GM21381 (cell line): ENCODE measurements around the gene HOXC5.
A peak's percentile ranks its signal among the peaks of the same experiment; 100 is the strongest.

Experiments
- ATAC-seq: cut with Tn5 transposase; IDR thresholded peaks from one replicate; pipeline ENCODE4 v1.9.1; 2021; ENCODE audit warnings: mild to moderate bottlenecking, moderate library complexity; ENCODE audit not compliant: unreplicated experiment

HOXC5 gene

GRCh38 chr12:54045401-54045800 is 12.6 kb downstream of the HOXC5 start:
- ATAC-seq: no peak

GRCh38 chr12:54045868-54046521 is 13.1 kb downstream of the HOXC5 start:
- no peak for ATAC-seq

DNA sequence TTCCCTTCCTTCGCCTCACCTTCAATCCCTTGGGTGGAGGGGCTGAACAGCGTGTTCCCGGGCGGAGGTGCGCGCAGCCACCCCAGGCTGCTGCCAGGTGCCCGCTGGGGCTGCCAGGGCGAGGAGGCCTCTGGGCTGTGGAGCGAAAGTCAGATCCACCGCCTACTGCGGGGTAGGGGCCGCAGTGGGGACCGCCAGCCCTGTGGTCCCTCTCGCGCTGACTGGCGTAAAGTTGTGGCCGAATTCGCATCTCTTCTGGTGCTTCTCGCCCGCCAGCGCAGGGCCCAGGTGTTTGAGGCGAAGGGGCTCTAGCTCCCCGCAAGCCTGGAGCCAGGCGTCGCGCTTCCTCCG is 13.9 kb downstream of the HOXC5 start:
- no peak for ATAC-seq

GRCh38 chr12:54047160-54047963 is 14.5 kb downstream of the HOXC5 start:
- ATAC-seq: no peak

- ATAC-seq: no peak
These were observed 15.1 kb downstream of the HOXC5 start for GRCh38 chr12:54047964-54048303.

- no peak for ATAC-seq
These were observed 15.7 kb downstream of the HOXC5 start for GRCh38 chr12:54048406-54049093.

DNA sequence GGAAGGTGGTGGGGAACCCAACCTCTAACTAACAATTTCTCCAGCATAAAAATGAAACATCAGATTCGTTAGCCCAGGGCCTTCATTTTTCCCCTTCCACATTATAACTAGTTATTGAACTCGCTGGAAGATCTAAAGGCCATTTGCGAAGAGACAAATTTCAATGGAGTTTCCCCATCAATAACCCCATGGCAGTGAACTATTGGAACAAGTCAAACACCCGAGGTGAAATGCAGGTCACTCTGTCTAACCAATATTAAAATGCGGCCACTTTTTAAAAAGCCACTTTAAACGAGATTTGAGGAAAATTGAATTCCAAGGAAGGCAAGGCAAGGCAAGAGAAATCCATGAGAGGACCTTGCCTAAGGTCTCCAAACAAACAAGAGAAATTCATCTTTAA is 16.3 kb downstream of the HOXC5 start:
- no peak for ATAC-seq

GRCh38 chr12:54050482-54050810 is 17.6 kb downstream of the HOXC5 start:
- ATAC-seq: no peak

- no peak for ATAC-seq
These were observed 18.4 kb downstream of the HOXC5 start for GRCh38 chr12:54051026-54051842.

GRCh38 chr12:54051874-54052437 is 19.1 kb downstream of the HOXC5 start:
- no peak for ATAC-seq

DNA sequence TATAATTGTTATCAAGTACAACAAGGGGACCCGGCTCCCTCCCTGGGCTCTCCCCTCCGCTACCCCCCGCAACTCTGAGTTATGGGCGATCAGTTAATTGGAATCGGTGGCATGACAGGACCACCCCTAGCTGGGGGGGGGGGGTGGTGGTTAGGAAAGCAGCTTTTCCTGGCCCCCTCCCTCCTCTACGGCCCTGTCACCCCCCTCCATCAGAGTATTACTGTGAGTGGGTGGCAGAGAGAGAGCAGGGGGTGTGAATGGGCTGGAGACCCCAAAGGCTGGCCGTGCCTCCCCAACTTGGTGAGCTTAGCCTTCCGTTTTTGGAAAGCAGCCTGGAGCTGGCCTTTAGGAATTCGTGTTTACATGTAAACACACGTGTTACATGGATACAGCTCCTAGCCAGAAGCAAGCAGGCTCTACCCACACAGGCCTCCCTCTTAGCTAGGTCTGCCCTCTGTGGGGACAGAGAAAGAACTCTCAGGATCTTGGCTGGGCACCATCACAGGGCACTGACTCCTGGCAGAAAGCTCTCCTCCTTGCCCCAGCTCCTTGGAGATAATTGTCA is 19.7 kb downstream of the HOXC5 start:
- ATAC-seq: no peak

DNA sequence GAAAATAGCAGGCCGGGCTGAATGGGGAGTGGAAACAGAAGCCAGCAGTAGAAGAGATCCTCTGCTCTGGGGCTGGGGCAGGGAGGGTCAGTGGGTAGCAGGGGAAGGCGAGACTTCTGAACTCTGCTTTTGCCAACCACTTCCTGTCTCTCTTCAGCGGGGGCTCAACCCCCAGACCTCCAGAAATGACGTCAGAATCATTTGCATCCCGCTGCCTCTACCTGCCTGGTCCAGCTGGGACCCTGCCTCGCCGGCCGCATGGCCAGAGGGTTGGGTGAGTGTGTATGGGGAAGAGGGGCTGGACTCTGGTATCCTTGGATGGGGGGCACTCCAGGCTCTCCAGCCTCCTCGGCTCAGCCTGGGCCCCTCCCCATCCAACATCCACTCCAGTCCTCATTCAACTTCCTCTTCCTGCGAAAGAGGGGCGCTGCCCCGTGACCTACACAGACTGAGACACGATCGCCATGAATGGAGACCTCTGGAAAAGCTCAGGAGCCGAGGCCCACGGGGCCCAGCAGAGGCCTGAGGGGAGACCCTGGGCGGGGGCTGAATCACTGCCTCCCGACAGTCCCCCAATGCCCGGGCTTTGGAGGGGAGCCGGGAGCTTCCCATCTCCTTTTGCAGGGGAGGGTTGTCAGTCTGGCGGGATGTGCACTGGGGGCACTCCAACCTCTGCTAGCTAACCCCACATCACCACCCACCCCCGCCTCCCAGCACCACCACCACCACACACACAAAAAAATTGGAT is 20.3 kb downstream of the HOXC5 start:
- peak; percentile 64 for ATAC-seq

- no peak for ATAC-seq
These were observed 21.2 kb downstream of the HOXC5 start, which contains the start of gene HOXC4 for GRCh38 chr12:54053751-54054741. Gene HOXC4 (plus strand): TSS chr12:54053835. CDS start chr12:54053923, 88 bp downstream.

- ATAC-seq: no peak
These were observed 21.9 kb downstream of the HOXC5 start for GRCh38 chr12:54054742-54055194.

DNA sequence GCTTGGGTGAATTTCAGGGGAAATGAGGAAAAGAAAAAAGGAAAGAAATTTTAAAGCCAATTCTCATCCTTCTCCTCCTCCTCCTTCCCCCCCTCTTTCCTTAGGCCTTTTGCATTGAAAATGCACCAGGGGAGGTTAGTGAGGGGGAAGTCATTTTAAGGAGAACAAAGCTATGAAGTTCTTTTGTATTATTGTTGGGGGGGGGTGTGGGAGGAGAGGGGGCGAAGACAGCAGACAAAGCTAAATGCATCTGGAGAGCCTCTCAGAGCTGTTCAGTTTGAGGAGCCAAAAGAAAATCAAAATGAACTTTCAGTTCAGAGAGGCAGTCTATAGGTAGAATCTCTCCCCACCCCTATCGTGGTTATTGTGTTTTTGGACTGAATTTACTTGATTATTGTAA is 22.7 kb downstream of the HOXC5 start:
- no peak for ATAC-seq

DNA sequence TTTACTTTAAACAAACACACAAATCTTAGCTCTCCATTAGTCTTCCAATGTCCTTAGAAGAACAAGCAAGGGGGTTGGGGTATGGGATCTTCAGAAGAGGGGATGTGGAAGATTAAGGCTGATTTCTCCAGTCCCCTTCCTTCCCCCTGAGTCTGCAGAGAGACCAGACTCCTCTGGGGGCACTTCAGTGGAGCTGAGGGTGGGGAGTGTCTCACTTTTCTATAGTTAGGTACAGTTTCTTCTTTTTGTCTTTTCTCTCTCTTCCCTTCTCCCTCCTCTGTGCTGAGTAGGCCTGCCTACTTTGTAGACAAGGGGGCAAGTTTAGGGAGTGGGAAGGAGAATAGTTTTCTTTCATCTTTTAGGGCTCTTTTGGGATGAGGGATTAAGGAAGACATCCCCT is 23.3 kb downstream of the HOXC5 start:
- ATAC-seq: no peak

- no peak for ATAC-seq
These were observed 25.4 kb downstream of the HOXC5 start for GRCh38 chr12:54058128-54058768.

- no peak for ATAC-seq
These were observed 26.8 kb downstream of the HOXC5 start for GRCh38 chr12:54059668-54060067.
